Measurements from ENCODE around the gene RBMS1. TPM values are rescaled to one million over a fixed set of nuclear protein-coding genes. Genes with fewer than 3 reads are reported as not detected.

The RBMS1 gene
- total RNA-seq, 1 experiment from 2014 or later = 91.9 TPM

DNA sequence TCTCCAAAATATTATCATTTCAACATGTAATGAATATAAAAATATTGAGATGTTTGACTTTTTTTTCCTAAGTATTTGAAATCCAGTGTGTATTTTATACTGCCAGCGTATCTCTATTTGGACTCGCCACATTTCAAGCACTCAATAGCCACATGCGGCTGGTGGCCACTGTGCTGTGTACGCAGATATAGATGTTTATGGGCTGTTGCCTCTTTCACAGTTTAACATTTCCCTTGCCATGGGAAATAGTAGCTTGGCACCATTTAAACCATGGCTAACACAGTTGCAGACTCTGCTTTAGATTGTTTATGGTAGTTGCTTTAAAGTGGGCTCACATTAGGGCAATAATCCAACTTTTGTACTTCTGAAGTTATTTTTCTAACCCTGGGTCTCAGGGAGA lies 157.0 kb downstream of the RBMS1 start:
- Histone ChIP-seq H3K4me3 (ENCODE audit: low read depth, low read length) (no peak overlapping the region), H3K27me3 (replicated peaks; ENCODE audit: control insufficient read depth, insufficient read depth, low read length) (no peaks in the 10 kb centered on the region), H3K4me1 (no peaks in the 10 kb centered on the region), H3K9me3 (no peaks in the 10 kb centered on the region), H3K36me3 (ENCODE audit: control insufficient read depth, insufficient read depth, low read length) (no peaks in the 10 kb centered on the region)
- no peak for TF ChIP-seq CTCF (IDR thresholded peaks at IDR 0.05; ENCODE audit: insufficient read depth in 1 of 2, low read depth in 1 of 2, low read length in 1 of 2, severe bottlenecking in 1 of 2, unreplicated experiment in 1 of 2)
- intact Hi-C loops (cut with micrococcal nuclease; ENCODE audit: unreplicated experiment) = loop anchor here (5.0 kb wide), 1 partner anchor 1711 kb away; no protein-coding TSS in a partner anchor
- POLR2A ChIA-PET = no interaction called here
- DNase-seq = no peak
- Mint-ChIP-seq H3K9me3 (ENCODE audit: unreplicated experiment) (no peaks in the 10 kb centered on the region), H3K27ac (ENCODE audit: unreplicated experiment) (no peak overlapping the region), H3K4me1 (ENCODE audit: low read depth, unreplicated experiment) (peaks cover 6% of the 10 kb centered on the region), H3K36me3 (ENCODE audit: insufficient read depth, unreplicated experiment) (peaks cover 5% of the 10 kb centered on the region), H3K27me3 (ENCODE audit: insufficient read depth, unreplicated experiment) (no peaks in the 10 kb centered on the region), H3K4me3 (ENCODE audit: unreplicated experiment) (no peak overlapping the region)
- no TSS peak for BruUV-seq (replicated peaks)
- CTCF ChIA-PET = no interaction called here

- intact Hi-C loops (cut with micrococcal nuclease; ENCODE audit: unreplicated experiment) = loop anchor here (5.0 kb wide), 1 partner anchor 1711 kb away; no protein-coding TSS in a partner anchor
- no peaks in the 10 kb centered on the region for H3K36me3 ChIP-seq (ENCODE audit: control insufficient read depth, insufficient read depth, low read length)
- H3K27ac Mint-ChIP-seq (ENCODE audit: unreplicated experiment) = no peak overlapping the region
- H3K27me3 Mint-ChIP-seq (ENCODE audit: insufficient read depth, unreplicated experiment) = no peaks in the 10 kb centered on the region
- peaks cover 6% of the 10 kb centered on the region for H3K4me1 Mint-ChIP-seq (ENCODE audit: low read depth, unreplicated experiment)
- no peaks in the 10 kb centered on the region for H3K4me1 ChIP-seq
- no TSS peak for BruUV-seq (replicated peaks)
- no peaks in the 10 kb centered on the region for H3K9me3 ChIP-seq
- H3K27me3 ChIP-seq (replicated peaks; ENCODE audit: control insufficient read depth, insufficient read depth, low read length) = no peaks in the 10 kb centered on the region
- no peaks in the 10 kb centered on the region for H3K9me3 Mint-ChIP-seq (ENCODE audit: unreplicated experiment)
- H3K4me3 ChIP-seq (ENCODE audit: low read depth, low read length) = no peak overlapping the region
- no peak for TF ChIP-seq CTCF (IDR thresholded peaks at IDR 0.05; ENCODE audit: insufficient read depth in 1 of 2, low read depth in 1 of 2, low read length in 1 of 2, severe bottlenecking in 1 of 2, unreplicated experiment in 1 of 2)
- no peak overlapping the region for H3K4me3 Mint-ChIP-seq (ENCODE audit: unreplicated experiment)
- POLR2A ChIA-PET = no interaction called here
- peaks cover 5% of the 10 kb centered on the region for H3K36me3 Mint-ChIP-seq (ENCODE audit: insufficient read depth, unreplicated experiment)
- no peak for DNase-seq
- CTCF ChIA-PET = no interaction called here
Observed at GRCh38 chr2:160336105-160336504, 157.5 kb downstream of the RBMS1 start.

- intact Hi-C loops (cut with micrococcal nuclease; ENCODE audit: unreplicated experiment) = loop anchor here (5.0 kb wide), 1 partner anchor 1712 kb away; no protein-coding TSS in a partner anchor
- Mint-ChIP-seq H3K4me1 (ENCODE audit: low read depth, unreplicated experiment) (peaks cover 6% of the 10 kb centered on the region), H3K9me3 (ENCODE audit: unreplicated experiment) (no peaks in the 10 kb centered on the region), H3K27ac (ENCODE audit: unreplicated experiment) (no peak overlapping the region), H3K36me3 (ENCODE audit: insufficient read depth, unreplicated experiment) (peaks cover 7% of the 10 kb centered on the region), H3K27me3 (ENCODE audit: insufficient read depth, unreplicated experiment) (no peaks in the 10 kb centered on the region), H3K4me3 (ENCODE audit: unreplicated experiment) (no peak overlapping the region)
- Histone ChIP-seq H3K4me1 (no peaks in the 10 kb centered on the region), H3K27me3 (replicated peaks; ENCODE audit: control insufficient read depth, insufficient read depth, low read length) (no peaks in the 10 kb centered on the region), H3K36me3 (ENCODE audit: control insufficient read depth, insufficient read depth, low read length) (no peaks in the 10 kb centered on the region), H3K9me3 (no peaks in the 10 kb centered on the region), H3K4me3 (ENCODE audit: low read depth, low read length) (no peak overlapping the region)
- POLR2A ChIA-PET = no interaction called here
- CTCF ChIA-PET = no interaction called here
- DNase-seq = no peak
- BruUV-seq (replicated peaks) = no TSS peak
- TF ChIP-seq CTCF (IDR thresholded peaks at IDR 0.05; ENCODE audit: insufficient read depth in 1 of 2, low read depth in 1 of 2, low read length in 1 of 2, severe bottlenecking in 1 of 2, unreplicated experiment in 1 of 2) = no peak
Observed at GRCh38 chr2:160335441-160335840, 158.2 kb downstream of the RBMS1 start.
